Stomach (tissue), 4 donors: ENCODE data around the gene PKD1L1.

Experiments
- POLR2A ChIP-seq, 4 donors: fragments of 450-650 bp; IDR thresholded peaks; one replicate each; pipeline ENCODE4 v1.6.1; 2016; ENCODE audit warnings: antibody characterized with exemption in 4 of 4, control low read depth in 2 of 4, mild to moderate bottlenecking in 1 of 4, moderate library complexity in 1 of 4
- POLR2AphosphoS5 ChIP-seq, 3 donors: sonication (generic); formaldehyde crosslinking; IDR thresholded peaks; one replicate each; pipeline ENCODE4 v1.6.1; 2016; ENCODE audit warnings: antibody characterized with exemption in 3 of 3
- TF ChIP-seq, protein P1 (sequence below), 7 experiments: fragments of 450-650 bp in 4 of 7; fragments of 200-600 bp in 3 of 7; sonication (generic) in 3 of 7; IDR thresholded peaks; one replicate each; pipeline ENCODE4 v1.5.1; 2016 to 2019; ENCODE audit warnings: antibody characterized with exemption in 7 of 7, control low read depth in 2 of 7, mild to moderate bottlenecking in 1 of 7

DNA sequence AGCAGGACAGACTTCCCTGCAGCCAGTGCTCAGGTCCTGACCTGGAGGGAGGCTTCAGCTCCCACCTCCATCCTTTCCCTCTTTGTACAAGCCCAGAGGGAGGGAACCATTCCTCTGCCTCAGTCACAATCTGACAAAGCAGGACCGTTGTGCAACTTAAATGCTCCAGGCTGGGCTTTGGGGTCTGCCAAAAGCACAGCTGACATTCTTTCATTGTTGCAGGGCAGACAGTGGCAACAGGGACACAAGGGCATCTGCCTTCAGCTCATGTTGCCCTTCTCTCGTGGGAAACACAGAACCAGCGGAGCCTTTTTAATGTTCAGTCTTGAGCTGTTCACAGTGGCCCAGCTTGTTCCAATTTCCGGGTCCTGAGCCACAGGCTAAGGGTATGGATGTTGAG, 210.7 kb downstream of the PKD1L1 start:
- TF ChIP-seq, protein P1, sequence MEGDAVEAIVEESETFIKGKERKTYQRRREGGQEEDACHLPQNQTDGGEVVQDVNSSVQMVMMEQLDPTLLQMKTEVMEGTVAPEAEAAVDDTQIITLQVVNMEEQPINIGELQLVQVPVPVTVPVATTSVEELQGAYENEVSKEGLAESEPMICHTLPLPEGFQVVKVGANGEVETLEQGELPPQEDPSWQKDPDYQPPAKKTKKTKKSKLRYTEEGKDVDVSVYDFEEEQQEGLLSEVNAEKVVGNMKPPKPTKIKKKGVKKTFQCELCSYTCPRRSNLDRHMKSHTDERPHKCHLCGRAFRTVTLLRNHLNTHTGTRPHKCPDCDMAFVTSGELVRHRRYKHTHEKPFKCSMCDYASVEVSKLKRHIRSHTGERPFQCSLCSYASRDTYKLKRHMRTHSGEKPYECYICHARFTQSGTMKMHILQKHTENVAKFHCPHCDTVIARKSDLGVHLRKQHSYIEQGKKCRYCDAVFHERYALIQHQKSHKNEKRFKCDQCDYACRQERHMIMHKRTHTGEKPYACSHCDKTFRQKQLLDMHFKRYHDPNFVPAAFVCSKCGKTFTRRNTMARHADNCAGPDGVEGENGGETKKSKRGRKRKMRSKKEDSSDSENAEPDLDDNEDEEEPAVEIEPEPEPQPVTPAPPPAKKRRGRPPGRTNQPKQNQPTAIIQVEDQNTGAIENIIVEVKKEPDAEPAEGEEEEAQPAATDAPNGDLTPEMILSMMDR (IDR thresholded peaks at IDR 0.05) = no peak
- TF ChIP-seq POLR2A (IDR thresholded peaks at IDR 0.05) (no peak), POLR2AphosphoS5 (IDR thresholded peaks at IDR 0.05) (no peak)
